Measurements from ENCODE around the gene SLC35F1. TPM values are rescaled to one million over a fixed set of nuclear protein-coding genes. Genes with fewer than 3 reads are reported as not detected.

Gene SLC35F1
- total and polyA plus RNA-seq, 2 experiments from 2014 or later = 0.04 to 0.43 TPM

- Histone ChIP-seq H3K27me3 (no peaks in the 10 kb centered on the region), H3K4me2 (no peak overlapping the region), H3K4me1 (ENCODE audit: insufficient read depth) (no peaks in the 10 kb centered on the region), H3K79me2 (no peaks in the 10 kb centered on the region), H3K36me3 (replicated peaks; ENCODE audit: insufficient read depth, low read depth) (no peaks in the 10 kb centered on the region), H3K9me3 (ENCODE audit: low read depth) (no peaks in the 10 kb centered on the region), H4K20me1 (ENCODE audit: insufficient read depth, poor library complexity, severe bottlenecking) (no peaks in the 10 kb centered on the region), H3K4me3 (no peak overlapping the region), H3K9me2 (replicated peaks; ENCODE audit: insufficient read depth) (no peaks in the 10 kb centered on the region), H3K27ac (no peak overlapping the region), H2AFZ (no peak overlapping the region)
- no peak for TF ChIP-seq EZH2 (IDR thresholded peaks at IDR 0.05; ENCODE audit: borderline replicate concordance)
- no peak for TF ChIP-seq EZH2phosphoT487 (IDR thresholded peaks at IDR 0.05; ENCODE audit: low read depth, severe bottlenecking, unreplicated experiment)
- no peak for TF ChIP-seq CTCF (IDR thresholded peaks at IDR 0.05; ENCODE audit: poor library complexity)
- no peak for DNase-seq (ENCODE audit: low spot score)
Measured at GRCh38 chr6:118092086-118092485, 185.0 kb downstream of the SLC35F1 start.

- Histone ChIP-seq H3K9me3 (ENCODE audit: low read depth) (no peaks in the 10 kb centered on the region), H4K20me1 (ENCODE audit: insufficient read depth, poor library complexity, severe bottlenecking) (no peaks in the 10 kb centered on the region), H3K27ac (no peak overlapping the region), H3K4me3 (no peak overlapping the region), H3K4me2 (no peak overlapping the region), H3K4me1 (ENCODE audit: insufficient read depth) (no peaks in the 10 kb centered on the region), H3K36me3 (replicated peaks; ENCODE audit: insufficient read depth, low read depth) (no peaks in the 10 kb centered on the region), H2AFZ (no peak overlapping the region), H3K27me3 (no peaks in the 10 kb centered on the region), H3K79me2 (no peaks in the 10 kb centered on the region), H3K9me2 (replicated peaks; ENCODE audit: insufficient read depth) (no peaks in the 10 kb centered on the region)
- TF ChIP-seq EZH2phosphoT487 (IDR thresholded peaks at IDR 0.05; ENCODE audit: low read depth, severe bottlenecking, unreplicated experiment) = no peak
- TF ChIP-seq EZH2 (IDR thresholded peaks at IDR 0.05; ENCODE audit: borderline replicate concordance) = no peak
- TF ChIP-seq CTCF (IDR thresholded peaks at IDR 0.05; ENCODE audit: poor library complexity) = no peak
- no peak for DNase-seq (ENCODE audit: low spot score)
- 86% methylated on average over 3 of the region's 3 CpGs for whole genome bisulfite sequencing (ENCODE audit: low lambda C conversion rate, missing lambda C conversion rate)
Measured at GRCh38 chr6:118097576-118097975, 190.5 kb downstream of the SLC35F1 start.

- no peak overlapping the region for H2AFZ ChIP-seq
- H3K9me2 ChIP-seq (replicated peaks; ENCODE audit: insufficient read depth) = no peaks in the 10 kb centered on the region
- no peaks in the 10 kb centered on the region for H3K9me3 ChIP-seq (ENCODE audit: low read depth)
- H4K20me1 ChIP-seq (ENCODE audit: insufficient read depth, poor library complexity, severe bottlenecking) = no peaks in the 10 kb centered on the region
- H3K4me3 ChIP-seq = no peak overlapping the region
- H3K27me3 ChIP-seq = no peaks in the 10 kb centered on the region
- DNase-seq (ENCODE audit: low spot score) = no peak
- no peaks in the 10 kb centered on the region for H3K36me3 ChIP-seq (replicated peaks; ENCODE audit: insufficient read depth, low read depth)
- no peaks in the 10 kb centered on the region for H3K4me1 ChIP-seq (ENCODE audit: insufficient read depth)
- no peak overlapping the region for H3K4me2 ChIP-seq
- no peak overlapping the region for H3K27ac ChIP-seq
- 61% methylated on average over 2 of the region's 2 CpGs for WGBS (ENCODE audit: low lambda C conversion rate, missing lambda C conversion rate)
- TF ChIP-seq CTCF (IDR thresholded peaks at IDR 0.05; ENCODE audit: poor library complexity) (no peak), EZH2 (IDR thresholded peaks at IDR 0.05; ENCODE audit: borderline replicate concordance) (no peak), EZH2phosphoT487 (IDR thresholded peaks at IDR 0.05; ENCODE audit: low read depth, severe bottlenecking, unreplicated experiment) (no peak)
- no peaks in the 10 kb centered on the region for H3K79me2 ChIP-seq
Measured at GRCh38 chr6:118100717-118101116, 193.7 kb downstream of the SLC35F1 start.

- no peaks in the 10 kb centered on the region for H3K4me1 ChIP-seq (ENCODE audit: insufficient read depth)
- no peak overlapping the region for H3K27ac ChIP-seq
Measured at GRCh38 chr6:118101220-118101619, 194.2 kb downstream of the SLC35F1 start.

More at GRCh38 chr6:118101220-118101619, 194.2 kb downstream of the SLC35F1 start:
- Histone ChIP-seq H3K79me2 (no peaks in the 10 kb centered on the region), H3K27me3 (no peaks in the 10 kb centered on the region), H2AFZ (no peak overlapping the region), H3K4me3 (no peak overlapping the region), H4K20me1 (ENCODE audit: insufficient read depth, poor library complexity, severe bottlenecking) (no peaks in the 10 kb centered on the region), H3K4me2 (no peak overlapping the region), H3K9me3 (ENCODE audit: low read depth) (no peaks in the 10 kb centered on the region), H3K36me3 (replicated peaks; ENCODE audit: insufficient read depth, low read depth) (no peaks in the 10 kb centered on the region), H3K9me2 (replicated peaks; ENCODE audit: insufficient read depth) (no peaks in the 10 kb centered on the region)
- 70% methylated on average over 1 of the region's 1 CpG for WGBS (ENCODE audit: low lambda C conversion rate, missing lambda C conversion rate)
- no peak for DNase-seq (ENCODE audit: low spot score)
- TF ChIP-seq CTCF (IDR thresholded peaks at IDR 0.05; ENCODE audit: poor library complexity) (no peak), EZH2phosphoT487 (IDR thresholded peaks at IDR 0.05; ENCODE audit: low read depth, severe bottlenecking, unreplicated experiment) (no peak), EZH2 (IDR thresholded peaks at IDR 0.05; ENCODE audit: borderline replicate concordance) (no peak)

Measured in hepatocyte (in vitro differentiated cells).